Stimulated activated CD8-positive, alpha-beta memory T cell treated with anti-CD3 and anti-CD28 coated beads, Interleukin-7, amount 100 ng/mL, for 1 hour (primary cell): ENCODE measurements around the gene ANKRD16.
"Not testable (repeated sequence)": the region's sequence is repeated elsewhere in the genome, so short reads cannot be mapped to it uniquely, and the experiment has no call there.

ENCODE experiments used
- DNase-seq, 2 donors: peaks; one replicate each; pipeline ENCODE4 v3.0.0-alpha.2; 2020; ENCODE audit warnings: low read depth in 2 of 2

ANKRD16 gene

GRCh38 chr10:5903563-5903962, 13.9 kb upstream of the ANKRD16 start:
- no peak for DNase-seq

- DNase-seq: no peak
Measured at GRCh38 chr10:5902511-5903274, 13.0 kb upstream of the ANKRD16 start.

GRCh38 chr10:5900247-5900646, 10.6 kb upstream of the ANKRD16 start:
- no peak for DNase-seq

- no peak for DNase-seq
Measured at GRCh38 chr10:5898163-5898562, 8.5 kb upstream of the ANKRD16 start.

- no peak for DNase-seq
Measured at GRCh38 chr10:5897504-5897903, 7.8 kb upstream of the ANKRD16 start.

GRCh38 chr10:5897053-5897340, 7.3 kb upstream of the ANKRD16 start:
- no peak for DNase-seq

GRCh38 chr10:5896208-5897052, 6.7 kb upstream of the ANKRD16 start:
- DNase-seq: no peak

- no peak for DNase-seq
Measured at GRCh38 chr10:5895804-5896203, 6.1 kb upstream of the ANKRD16 start.

GRCh38 chr10:5895365-5895764, 5.7 kb upstream of the ANKRD16 start:
- DNase-seq: no peak

- no peak for DNase-seq
Measured at GRCh38 chr10:5894873-5895272, 5.2 kb upstream of the ANKRD16 start.

- no peak for DNase-seq
Measured at GRCh38 chr10:5894403-5894802, 4.7 kb upstream of the ANKRD16 start.

- DNase-seq: no peak
Measured at GRCh38 chr10:5893321-5893720, 3.6 kb upstream of the ANKRD16 start.

- no peak for DNase-seq
Measured at GRCh38 chr10:5892007-5892406, 2.3 kb upstream of the ANKRD16 start.

- DNase-seq: no peak
Measured at GRCh38 chr10:5891009-5891408, 1.3 kb upstream of the ANKRD16 start.

GRCh38 chr10:5890452-5890915, 791 bp upstream of the ANKRD16 start:
- no peak for DNase-seq

- no peak for DNase-seq
Measured at GRCh38 chr10:5888843-5889623, 660 bp downstream of the ANKRD16 start.

- no peak for DNase-seq
Measured at GRCh38 chr10:5888351-5888750, 1.3 kb downstream of the ANKRD16 start.

- no peak for DNase-seq
Measured at GRCh38 chr10:5887641-5888040, 2.1 kb downstream of the ANKRD16 start.

- DNase-seq: no peak
Measured at GRCh38 chr10:5887029-5887428, 2.7 kb downstream of the ANKRD16 start.

- DNase-seq: no peak
Measured at GRCh38 chr10:5885619-5886018, 4.1 kb downstream of the ANKRD16 start.

GRCh38 chr10:5882961-5883360, 6.7 kb downstream of the ANKRD16 start:
- DNase-seq: no peak

GRCh38 chr10:5877041-5877440, 12.7 kb downstream of the ANKRD16 start:
- DNase-seq: not testable (repeated sequence)
